ENCODE data around the gene PTPRK. TPM values are rescaled to one million over a fixed set of nuclear protein-coding genes. Genes with fewer than 3 reads are reported as not detected.

The PTPRK gene
- total and polyA plus RNA-seq, 2 donors (not counting 1 experiment from before 2014, with no cell fraction given), result 19.4 to 75.5 TPM

GRCh38 chr6:128155826-128156225, 364.6 kb downstream of the PTPRK start:
- H3K27me3 ChIP-seq (ENCODE audit: control insufficient read depth, insufficient read depth, low read length), result no peaks in the 10 kb centered on the region
- H3K9ac ChIP-seq (ENCODE audit: insufficient read depth, low read length), result no peak overlapping the region

GRCh38 chr6:128152551-128152950, 367.8 kb downstream of the PTPRK start:
- no peaks in the 10 kb centered on the region for H3K36me3 ChIP-seq (ENCODE audit: control insufficient read depth, insufficient read depth, low read length)
- H3K4me2 ChIP-seq (ENCODE audit: extremely low read depth, insufficient read depth, low read length), result no peak overlapping the region
- no peak overlapping the region for H3K27ac ChIP-seq (ENCODE audit: insufficient read depth, low read length)
- no peaks in the 10 kb centered on the region for H4K20me1 ChIP-seq (ENCODE audit: control insufficient read depth, extremely low read depth, insufficient read depth, low read length)
- peak in 1 of 2 donors; percentile 29 for DNase-seq (ENCODE audit: low read depth in 2 of 2)
- H3K9me3 ChIP-seq (ENCODE audit: control insufficient read depth, insufficient read depth, low read depth, low read length), result no peaks in the 10 kb centered on the region
- H2AFZ ChIP-seq (ENCODE audit: low read length), result no peak overlapping the region
- no peaks in the 10 kb centered on the region for H3K4me1 ChIP-seq (ENCODE audit: control insufficient read depth, extremely low read depth, insufficient read depth, low read length)
- no peak for TF ChIP-seq EZH2 (IDR thresholded peaks at IDR 0.05; ENCODE audit: low read length, missing control alignments)
- TF ChIP-seq, protein P1, sequence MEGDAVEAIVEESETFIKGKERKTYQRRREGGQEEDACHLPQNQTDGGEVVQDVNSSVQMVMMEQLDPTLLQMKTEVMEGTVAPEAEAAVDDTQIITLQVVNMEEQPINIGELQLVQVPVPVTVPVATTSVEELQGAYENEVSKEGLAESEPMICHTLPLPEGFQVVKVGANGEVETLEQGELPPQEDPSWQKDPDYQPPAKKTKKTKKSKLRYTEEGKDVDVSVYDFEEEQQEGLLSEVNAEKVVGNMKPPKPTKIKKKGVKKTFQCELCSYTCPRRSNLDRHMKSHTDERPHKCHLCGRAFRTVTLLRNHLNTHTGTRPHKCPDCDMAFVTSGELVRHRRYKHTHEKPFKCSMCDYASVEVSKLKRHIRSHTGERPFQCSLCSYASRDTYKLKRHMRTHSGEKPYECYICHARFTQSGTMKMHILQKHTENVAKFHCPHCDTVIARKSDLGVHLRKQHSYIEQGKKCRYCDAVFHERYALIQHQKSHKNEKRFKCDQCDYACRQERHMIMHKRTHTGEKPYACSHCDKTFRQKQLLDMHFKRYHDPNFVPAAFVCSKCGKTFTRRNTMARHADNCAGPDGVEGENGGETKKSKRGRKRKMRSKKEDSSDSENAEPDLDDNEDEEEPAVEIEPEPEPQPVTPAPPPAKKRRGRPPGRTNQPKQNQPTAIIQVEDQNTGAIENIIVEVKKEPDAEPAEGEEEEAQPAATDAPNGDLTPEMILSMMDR (conservative IDR thresholded peaks at IDR 0.05 in 1 of 2, IDR thresholded peaks at IDR 0.05 in 1 of 2; ENCODE audit: low read depth in 1 of 2, low read length in 2 of 2), result no peak
- no peaks in the 10 kb centered on the region for H3K27me3 ChIP-seq (ENCODE audit: control insufficient read depth, insufficient read depth, low read length)
- H3K4me3 ChIP-seq (replicated peaks in 1 of 4; ENCODE audit: control extremely low read depth in 1 of 4, insufficient read depth in 1 of 4, low read depth in 3 of 4, low read length in 4 of 4), result no peak overlapping the region
- H3K9ac ChIP-seq (ENCODE audit: insufficient read depth, low read length), result no peak overlapping the region
- no peaks in the 10 kb centered on the region for H3K79me2 ChIP-seq (ENCODE audit: control insufficient read depth, insufficient read depth, low read length)

More at GRCh38 chr6:128155826-128156225, 364.6 kb downstream of the PTPRK start:
- no peaks in the 10 kb centered on the region for H3K9me3 ChIP-seq (ENCODE audit: control insufficient read depth, insufficient read depth, low read depth, low read length)
- no peak overlapping the region for H3K4me3 ChIP-seq (replicated peaks in 1 of 4; ENCODE audit: control extremely low read depth in 1 of 4, insufficient read depth in 1 of 4, low read depth in 3 of 4, low read length in 4 of 4)
- H3K79me2 ChIP-seq (ENCODE audit: control insufficient read depth, insufficient read depth, low read length), result no peaks in the 10 kb centered on the region
- no peaks in the 10 kb centered on the region for H3K4me1 ChIP-seq (ENCODE audit: control insufficient read depth, extremely low read depth, insufficient read depth, low read length)
- H4K20me1 ChIP-seq (ENCODE audit: control insufficient read depth, extremely low read depth, insufficient read depth, low read length), result no peaks in the 10 kb centered on the region
- H3K36me3 ChIP-seq (ENCODE audit: control insufficient read depth, insufficient read depth, low read length), result no peaks in the 10 kb centered on the region
- H2AFZ ChIP-seq (ENCODE audit: low read length), result no peak overlapping the region
- H3K27ac ChIP-seq (ENCODE audit: insufficient read depth, low read length), result no peak overlapping the region
- TF ChIP-seq EZH2 (IDR thresholded peaks at IDR 0.05; ENCODE audit: low read length, missing control alignments), result no peak
- TF ChIP-seq, protein P1 (conservative IDR thresholded peaks at IDR 0.05 in 1 of 2, IDR thresholded peaks at IDR 0.05 in 1 of 2; ENCODE audit: low read depth in 1 of 2, low read length in 2 of 2), result no peak
- DNase-seq (ENCODE audit: low read depth in 2 of 2), result no peak
- H3K4me2 ChIP-seq (ENCODE audit: extremely low read depth, insufficient read depth, low read length), result no peak overlapping the region

GRCh38 chr6:128150376-128150775, 370.0 kb downstream of the PTPRK start:
- Histone ChIP-seq H3K4me3 (replicated peaks in 1 of 4; ENCODE audit: control extremely low read depth in 1 of 4, insufficient read depth in 1 of 4, low read depth in 3 of 4, low read length in 4 of 4) (no peak overlapping the region), H3K27ac (ENCODE audit: insufficient read depth, low read length) (no peak overlapping the region), H3K36me3 (ENCODE audit: control insufficient read depth, insufficient read depth, low read length) (no peaks in the 10 kb centered on the region), H3K79me2 (ENCODE audit: control insufficient read depth, insufficient read depth, low read length) (no peaks in the 10 kb centered on the region), H3K9ac (ENCODE audit: insufficient read depth, low read length) (no peak overlapping the region), H3K4me1 (ENCODE audit: control insufficient read depth, extremely low read depth, insufficient read depth, low read length) (no peaks in the 10 kb centered on the region), H3K27me3 (ENCODE audit: control insufficient read depth, insufficient read depth, low read length) (no peaks in the 10 kb centered on the region), H3K4me2 (ENCODE audit: extremely low read depth, insufficient read depth, low read length) (no peak overlapping the region), H3K9me3 (ENCODE audit: control insufficient read depth, insufficient read depth, low read depth, low read length) (no peaks in the 10 kb centered on the region), H4K20me1 (ENCODE audit: control insufficient read depth, extremely low read depth, insufficient read depth, low read length) (no peaks in the 10 kb centered on the region), H2AFZ (ENCODE audit: low read length) (no peak overlapping the region)
- no peak for TF ChIP-seq EZH2 (IDR thresholded peaks at IDR 0.05; ENCODE audit: low read length, missing control alignments)
- TF ChIP-seq, protein P1 (conservative IDR thresholded peaks at IDR 0.05 in 1 of 2, IDR thresholded peaks at IDR 0.05 in 1 of 2; ENCODE audit: low read depth in 1 of 2, low read length in 2 of 2), result no peak
- no peak for DNase-seq (ENCODE audit: low read depth in 2 of 2)

Measured in fibroblast of lung (primary cell).